Central memory CD8-positive, alpha-beta T cell (primary cell): Measurements from ENCODE around the gene GXYLT2.

Experiments
- ATAC-seq: fragments of 150-1000 bp; cut with Tn5 transposase; replicated peaks from 2 replicates; pipeline ENCODE4 v1.10.0; 2022; ENCODE audit warnings: mild to moderate bottlenecking, moderate FRiP score, moderate number of reproducible peaks; ENCODE audit not compliant: poor library complexity, severe bottlenecking; ENCODE audit errors: extremely low read depth
- DNase-seq, 2 donors: peaks; one replicate each; pipeline ENCODE4 v3.0.0; 2021; ENCODE audit warnings: low spot score in 2 of 2
- H3K27ac Mint-ChIP-seq: one replicate; pipeline ENCODE4 v1.8.0; 2022; ENCODE audit warnings: low read depth, mild to moderate bottlenecking, moderate library complexity, mixed read lengths
- H3K27me3 Mint-ChIP-seq: one replicate; pipeline ENCODE4 v1.8.0; 2022; ENCODE audit warnings: mixed read lengths
- H3K36me3 Mint-ChIP-seq: one replicate; pipeline ENCODE4 v1.8.0; 2022; ENCODE audit warnings: mild to moderate bottlenecking, moderate library complexity, mixed read lengths; ENCODE audit not compliant: insufficient read depth
- H3K4me1 Mint-ChIP-seq: one replicate; pipeline ENCODE4 v1.8.0; 2022; ENCODE audit warnings: mixed read lengths
- H3K4me3 Mint-ChIP-seq: one replicate; pipeline ENCODE4 v1.8.0; 2022; ENCODE audit warnings: mild to moderate bottlenecking, moderate library complexity, mixed read lengths
- H3K9me3 Mint-ChIP-seq: one replicate; pipeline ENCODE4 v1.8.0; 2022; ENCODE audit warnings: mixed read lengths

Gene GXYLT2

DNA sequence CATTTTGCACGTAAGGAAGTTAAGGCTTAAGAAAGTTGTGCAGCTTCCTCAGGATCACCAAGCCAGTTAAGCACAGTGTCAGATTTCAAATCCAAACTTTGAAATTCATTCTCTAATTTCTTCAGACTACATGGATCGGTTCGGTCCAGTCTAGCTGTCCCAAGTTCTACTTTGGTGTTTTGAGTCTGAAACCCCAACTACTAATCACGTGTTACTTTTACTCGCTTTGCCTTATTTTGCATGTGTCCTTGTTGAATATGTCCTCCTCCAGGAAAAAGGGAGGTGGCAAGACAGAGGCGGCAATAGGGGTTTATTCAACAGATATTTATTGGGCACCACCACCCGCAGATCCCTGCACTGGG, 522 bp upstream of the GXYLT2 start:
- Mint-ChIP-seq H3K27ac (no peak overlapping the region), H3K4me3 (peak overlapping the region; percentile 69), H3K4me1 (peaks cover 7% of the 10 kb centered on the region), H3K36me3 (no peaks in the 10 kb centered on the region), H3K27me3 (peaks cover 83% of the 10 kb centered on the region), H3K9me3 (no peaks in the 10 kb centered on the region)
- ATAC-seq, result no peak
- no peak for DNase-seq

DNA sequence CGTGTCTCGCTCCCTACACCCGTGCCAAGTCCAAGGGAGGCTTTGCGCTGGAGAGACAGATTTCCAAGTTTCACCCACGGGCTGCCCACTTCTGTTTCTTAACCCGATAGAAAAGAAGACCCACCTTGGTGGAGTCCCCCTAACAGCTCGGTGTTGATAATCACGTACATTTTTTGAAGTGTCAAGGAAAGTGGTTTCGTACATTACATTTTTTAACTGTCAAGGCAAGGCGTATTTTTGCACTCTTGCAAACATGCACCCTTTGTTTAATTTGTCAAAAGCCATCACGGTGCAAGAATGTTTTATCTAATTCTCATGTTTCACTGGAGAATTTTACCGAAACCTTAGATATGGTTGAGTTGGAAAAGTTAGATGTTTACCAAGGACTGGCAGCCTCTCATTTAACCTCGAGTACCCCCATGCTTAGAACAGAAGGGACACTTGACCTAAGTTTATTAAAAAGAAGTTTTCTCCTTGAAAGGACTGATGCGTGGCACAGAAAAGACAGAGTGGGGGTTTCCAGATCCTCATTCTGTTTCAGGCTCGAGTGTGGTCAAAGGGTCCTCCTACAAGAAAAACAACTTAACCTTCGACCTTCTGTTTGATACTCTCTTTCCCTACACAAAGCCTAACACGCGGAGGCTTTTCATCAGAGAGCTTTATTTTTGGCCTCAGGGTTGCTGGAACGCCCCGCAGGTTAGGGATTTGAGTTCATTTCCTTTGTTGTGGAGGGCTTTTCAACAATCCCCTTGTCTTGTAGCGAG, 882 bp downstream of the GXYLT2 start:
- no peak for DNase-seq
- Mint-ChIP-seq H3K4me3 (no peak overlapping the region), H3K27ac (no peak overlapping the region), H3K36me3 (no peaks in the 10 kb centered on the region), H3K9me3 (no peaks in the 10 kb centered on the region), H3K27me3 (peaks cover 92% of the 10 kb centered on the region), H3K4me1 (peaks cover 7% of the 10 kb centered on the region)
- ATAC-seq, result peak; percentile 29

DNA sequence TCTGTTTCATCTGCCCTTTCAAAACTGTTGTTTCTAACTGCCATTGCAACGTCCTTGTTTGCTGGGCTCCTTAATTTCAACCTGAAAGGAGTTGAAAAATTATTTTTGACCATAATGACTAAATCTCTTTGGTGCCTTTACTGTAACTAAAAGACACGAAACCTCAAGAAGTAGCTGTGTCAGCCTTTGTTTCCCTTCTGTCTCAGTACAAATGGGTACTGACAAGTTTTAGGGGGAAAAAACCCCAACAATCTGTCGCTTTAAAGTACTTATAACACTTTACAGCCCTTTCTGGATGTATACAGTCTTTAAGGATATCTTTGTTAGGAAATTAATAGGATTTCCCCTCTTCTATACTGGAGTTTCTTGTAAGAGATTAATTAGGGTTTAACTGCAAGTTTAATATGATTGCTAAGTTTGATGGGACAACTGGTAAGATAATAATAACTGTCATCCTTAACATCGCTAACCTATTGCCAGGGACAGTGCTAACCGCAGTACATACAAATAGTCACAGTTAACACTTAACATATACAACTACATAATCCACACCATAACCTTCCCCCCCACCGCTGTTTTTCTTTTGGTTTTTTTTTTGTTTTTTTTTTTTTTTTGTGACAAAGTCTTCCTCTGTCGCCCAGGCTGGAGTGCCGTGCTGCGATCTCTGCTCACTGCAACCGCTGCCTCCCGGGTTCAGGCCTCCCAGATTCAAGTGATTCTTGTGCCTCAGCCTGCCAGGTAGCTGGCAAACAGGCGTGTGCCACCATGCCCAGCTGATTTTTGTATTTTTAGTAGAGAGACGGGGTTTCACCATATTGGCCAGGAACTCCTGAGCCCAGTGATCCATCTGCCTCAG, 1.7 kb downstream of the GXYLT2 start:
- no peaks in the 10 kb centered on the region for H3K36me3 Mint-ChIP-seq
- H3K27ac Mint-ChIP-seq, result no peak overlapping the region
- peaks cover 7% of the 10 kb centered on the region for H3K4me1 Mint-ChIP-seq
- H3K27me3 Mint-ChIP-seq, result peaks cover 89% of the 10 kb centered on the region
- no peak overlapping the region for H3K4me3 Mint-ChIP-seq
- no peak for ATAC-seq
- H3K9me3 Mint-ChIP-seq, result no peaks in the 10 kb centered on the region
- no peak for DNase-seq

DNA sequence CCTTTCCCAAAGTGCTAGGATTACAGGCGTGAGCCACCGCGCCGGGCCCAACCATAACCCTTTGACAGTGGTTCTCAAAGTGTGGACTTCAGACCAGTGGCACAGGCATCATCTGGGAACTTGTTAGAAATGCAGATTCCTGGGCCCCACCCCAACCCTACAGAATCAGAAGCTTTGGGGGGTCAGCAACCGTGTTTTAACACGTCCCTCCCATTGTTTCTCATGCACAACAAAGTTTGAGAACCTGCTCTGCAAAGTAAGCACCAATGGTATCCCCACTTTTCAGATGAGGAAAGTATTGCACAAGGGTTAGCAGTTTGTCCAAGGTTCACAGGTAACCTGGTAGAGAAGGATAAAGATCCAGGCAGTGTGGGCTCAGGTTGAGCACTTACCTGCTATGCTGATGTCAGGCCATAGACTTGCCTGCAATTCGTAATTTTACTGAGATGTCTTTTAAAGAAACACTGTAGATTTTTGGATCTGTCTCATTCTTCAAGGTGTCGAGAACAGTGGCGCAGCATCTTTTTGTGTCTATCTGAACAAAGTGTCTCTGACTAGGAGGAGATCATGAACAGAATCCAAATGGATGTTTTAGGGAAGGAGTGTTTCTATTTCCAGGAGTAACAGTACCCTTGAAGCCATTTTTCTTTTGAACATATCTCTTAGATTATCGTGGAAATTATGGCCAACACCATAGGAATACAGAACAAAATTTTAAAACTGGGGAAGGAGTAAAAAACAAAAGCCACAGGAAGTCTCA, 2.5 kb downstream of the GXYLT2 start:
- no peak for DNase-seq
- Mint-ChIP-seq H3K36me3 (no peaks in the 10 kb centered on the region), H3K27me3 (peaks cover 88% of the 10 kb centered on the region), H3K4me1 (peaks cover 7% of the 10 kb centered on the region), H3K27ac (no peak overlapping the region), H3K9me3 (no peaks in the 10 kb centered on the region), H3K4me3 (no peak overlapping the region)
- no peak for ATAC-seq

DNA sequence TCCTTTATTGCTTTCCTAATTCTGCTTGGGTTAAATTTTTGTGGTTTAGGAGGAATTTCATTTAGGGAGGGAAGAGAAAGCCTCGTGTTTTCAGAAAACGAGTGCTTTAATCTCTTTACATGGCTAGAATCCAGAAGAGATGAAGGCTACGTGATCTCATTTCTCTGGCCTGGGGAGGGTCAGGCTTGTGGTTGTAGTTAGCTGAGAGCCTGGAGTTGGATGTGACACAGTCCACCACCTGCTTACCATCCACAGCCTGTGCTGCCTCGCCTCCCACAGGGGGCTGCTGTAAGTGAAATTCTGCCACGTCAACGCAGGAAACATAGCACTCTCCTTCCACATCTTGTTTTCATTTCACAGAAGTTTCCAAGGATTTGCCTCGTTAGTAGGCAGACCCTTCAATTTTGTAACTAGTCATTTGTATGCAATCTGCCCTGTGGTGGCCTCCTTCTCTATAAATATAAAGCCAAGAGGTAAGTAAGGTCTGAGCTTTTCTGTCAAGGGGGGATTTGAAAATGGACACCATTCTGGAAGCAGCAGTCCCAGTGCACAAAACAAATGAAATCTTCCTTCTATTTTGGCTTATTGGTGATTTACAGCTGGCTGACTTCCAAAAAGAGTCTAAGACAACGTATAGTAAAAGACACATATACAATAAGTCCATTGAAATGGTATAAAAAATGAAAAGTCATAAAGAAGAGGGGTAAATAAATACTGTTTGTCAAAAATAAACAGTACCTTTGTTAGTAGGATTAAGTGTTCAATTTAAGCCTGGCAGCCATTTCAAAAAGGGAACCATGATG, 3.4 kb downstream of the GXYLT2 start:
- Mint-ChIP-seq H3K4me1 (peaks cover 7% of the 10 kb centered on the region), H3K4me3 (no peak overlapping the region), H3K9me3 (no peaks in the 10 kb centered on the region), H3K27ac (no peak overlapping the region), H3K27me3 (peaks cover 86% of the 10 kb centered on the region), H3K36me3 (no peaks in the 10 kb centered on the region)
- DNase-seq, result no peak
- no peak for ATAC-seq

DNA sequence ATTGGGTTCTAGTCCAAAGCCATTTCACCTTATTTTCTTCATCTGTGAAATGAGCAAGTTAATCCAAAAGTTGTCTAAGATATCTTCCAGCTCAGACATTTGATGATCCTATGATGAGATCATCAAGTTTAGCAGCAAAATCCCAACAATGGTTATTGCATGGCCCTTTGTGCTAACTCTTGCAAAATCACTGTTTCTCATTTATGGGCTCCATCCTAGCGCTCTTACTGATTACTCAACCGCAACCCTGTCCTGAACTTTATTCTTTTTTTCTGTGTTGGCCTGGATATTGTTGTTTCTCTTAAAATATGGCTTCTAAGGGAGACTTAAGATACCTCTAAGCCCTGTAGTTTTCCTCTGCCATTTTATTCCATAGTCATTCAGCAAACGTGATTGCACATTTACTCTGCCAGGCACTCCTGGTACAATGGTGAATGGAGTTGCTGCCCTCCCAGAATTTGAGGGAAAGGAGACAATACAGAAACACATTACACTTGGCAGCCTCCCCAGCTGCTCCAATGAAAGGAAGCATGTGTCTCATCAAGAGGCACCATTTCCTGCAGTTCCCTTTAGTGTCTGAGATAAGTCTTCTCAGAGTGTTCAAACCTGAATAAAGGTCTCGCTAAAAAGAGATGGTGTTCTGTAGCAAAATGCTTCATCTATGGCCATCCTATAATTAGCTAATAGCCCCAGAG, 4.4 kb downstream of the GXYLT2 start:
- Mint-ChIP-seq H3K36me3 (no peaks in the 10 kb centered on the region), H3K27ac (no peak overlapping the region), H3K4me3 (no peak overlapping the region), H3K9me3 (no peaks in the 10 kb centered on the region), H3K4me1 (peaks cover 7% of the 10 kb centered on the region), H3K27me3 (peaks cover 83% of the 10 kb centered on the region)
- DNase-seq, result no peak
- no peak for ATAC-seq

DNA sequence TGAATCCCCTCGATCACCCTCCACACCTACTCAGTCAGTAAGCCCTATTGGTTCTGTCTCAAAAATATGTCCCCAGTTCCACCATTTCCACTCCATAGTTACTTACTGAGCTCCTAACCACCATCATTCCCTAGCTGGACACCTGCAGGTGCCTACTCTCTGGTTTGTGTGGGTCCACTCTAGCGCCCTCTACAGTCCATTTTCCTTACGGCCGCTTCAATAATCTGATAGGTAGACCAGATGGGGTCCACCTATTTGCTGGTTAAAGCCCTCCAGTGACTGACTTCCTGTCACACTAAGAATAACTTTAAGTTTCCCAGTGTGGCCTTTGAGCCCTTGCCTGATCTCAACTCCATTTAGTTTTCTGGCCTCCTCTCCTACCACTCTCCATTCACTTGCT, 5.0 kb downstream of the GXYLT2 start:
- DNase-seq, result no peak
- Mint-ChIP-seq H3K9me3 (no peaks in the 10 kb centered on the region), H3K27me3 (peaks cover 80% of the 10 kb centered on the region), H3K4me3 (no peak overlapping the region), H3K36me3 (no peaks in the 10 kb centered on the region), H3K4me1 (peaks cover under 1% of the 10 kb centered on the region), H3K27ac (no peak overlapping the region)
- ATAC-seq, result no peak

DNA sequence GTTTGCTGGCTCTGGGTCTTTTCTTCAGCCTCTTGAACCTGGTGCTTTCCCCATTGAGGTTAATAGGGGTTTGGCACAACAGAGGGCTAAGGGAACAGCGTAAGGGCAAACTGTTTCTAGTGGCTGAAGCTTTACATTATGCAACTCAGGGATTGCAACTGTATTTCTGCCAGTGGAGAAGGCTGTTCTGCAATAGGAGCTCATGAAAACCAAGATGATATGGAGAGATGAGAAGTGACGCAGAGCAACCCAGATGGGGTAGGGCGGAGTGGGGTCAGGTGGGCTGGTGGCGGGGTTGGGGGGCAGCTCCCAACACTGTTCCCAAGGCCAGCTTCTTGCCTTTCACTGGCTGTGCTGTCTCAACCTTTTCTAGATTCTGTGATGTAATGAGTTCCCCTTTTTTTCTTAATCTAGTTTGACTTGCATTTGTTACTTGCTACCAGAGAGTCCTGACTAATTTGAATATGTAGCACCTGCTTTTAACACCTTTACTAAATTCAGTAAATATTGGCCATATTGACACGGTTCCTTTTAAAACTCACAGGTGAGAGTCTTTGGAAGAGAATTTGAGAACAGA, 7.2 kb downstream of the GXYLT2 start:
- Mint-ChIP-seq H3K36me3 (no peaks in the 10 kb centered on the region), H3K4me1 (no peaks in the 10 kb centered on the region), H3K27ac (no peak overlapping the region), H3K4me3 (no peak overlapping the region), H3K27me3 (peaks cover 66% of the 10 kb centered on the region), H3K9me3 (no peaks in the 10 kb centered on the region)
- DNase-seq (no peak), ATAC-seq (no peak)

DNA sequence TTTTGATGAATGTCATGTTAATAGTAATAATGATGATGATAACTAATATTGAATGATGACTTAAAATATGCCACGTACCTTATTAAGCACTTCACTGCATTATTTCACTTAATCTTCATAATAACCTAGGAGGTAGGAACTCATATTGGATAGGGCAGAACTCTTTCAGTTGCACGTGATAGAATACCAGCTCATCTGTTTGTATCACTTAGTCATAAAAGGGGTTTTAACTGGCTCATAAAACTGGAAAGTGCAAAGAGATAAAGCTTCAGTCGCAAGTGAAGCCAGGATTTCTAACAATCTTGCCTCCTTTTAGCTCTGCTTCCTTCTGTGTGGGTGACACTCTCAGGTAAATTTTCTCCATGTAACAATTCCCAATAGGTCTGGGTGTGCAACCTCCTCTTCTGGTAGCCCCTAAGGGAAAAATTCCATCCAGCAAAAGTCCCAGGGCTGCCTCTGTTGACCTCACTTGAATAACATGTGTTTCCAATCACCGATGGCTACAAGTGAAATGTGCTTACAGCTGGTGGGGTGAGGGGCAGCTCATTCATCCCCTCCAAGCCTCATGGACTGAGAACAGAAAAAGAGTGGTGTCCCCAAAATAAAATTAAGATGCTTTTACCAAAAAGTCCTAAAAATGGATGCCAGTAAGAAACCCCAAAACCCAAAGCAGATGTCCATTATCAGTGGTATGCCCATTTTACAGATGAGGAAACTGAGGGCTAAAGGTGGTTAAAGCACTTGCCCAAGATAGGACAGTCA, 9.3 kb downstream of the GXYLT2 start:
- no peak for DNase-seq
- Mint-ChIP-seq H3K27me3 (peaks cover 53% of the 10 kb centered on the region), H3K27ac (no peak overlapping the region), H3K36me3 (no peaks in the 10 kb centered on the region), H3K4me3 (no peak overlapping the region), H3K9me3 (no peaks in the 10 kb centered on the region), H3K4me1 (no peaks in the 10 kb centered on the region)
- no peak for ATAC-seq

DNA sequence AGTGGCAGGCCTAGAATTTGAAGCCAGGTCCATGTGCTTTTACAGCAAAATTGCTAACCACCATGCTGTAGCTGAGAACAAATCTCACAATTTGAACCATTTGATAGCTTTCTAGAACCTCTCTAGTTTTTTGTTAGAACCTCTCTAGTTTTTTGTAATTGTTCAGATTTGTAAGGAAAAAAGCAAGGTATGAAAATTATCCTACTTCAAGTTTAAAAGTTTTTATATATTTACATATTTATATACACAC, 9.8 kb downstream of the GXYLT2 start:
- Mint-ChIP-seq H3K4me3 (no peak overlapping the region), H3K27me3 (peaks cover 49% of the 10 kb centered on the region), H3K4me1 (no peaks in the 10 kb centered on the region), H3K9me3 (no peaks in the 10 kb centered on the region), H3K27ac (no peak overlapping the region), H3K36me3 (no peaks in the 10 kb centered on the region)
- ATAC-seq (no peak), DNase-seq (no peak)

DNA sequence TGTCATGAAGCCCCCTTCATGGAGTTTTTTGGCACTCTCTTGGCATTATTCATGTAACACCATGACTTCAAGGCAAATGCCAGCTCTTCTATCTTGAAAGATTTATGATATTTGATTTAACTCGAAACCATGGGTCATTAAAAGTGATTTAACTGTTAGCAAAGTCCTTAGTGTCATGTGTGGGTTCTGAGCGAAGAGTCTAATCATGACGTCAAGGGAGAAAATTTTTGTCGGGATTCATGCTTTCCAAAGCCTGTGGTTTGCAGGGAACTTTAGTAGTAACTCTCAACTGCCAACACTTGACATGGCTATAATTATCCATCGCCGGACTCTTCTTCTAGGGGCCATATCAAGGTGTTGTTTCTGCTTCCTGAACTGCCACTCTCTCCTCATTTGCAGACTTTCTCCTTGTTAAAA, 11.5 kb downstream of the GXYLT2 start:
- no peaks in the 10 kb centered on the region for H3K4me1 Mint-ChIP-seq
- H3K9me3 Mint-ChIP-seq, result no peaks in the 10 kb centered on the region
- no peak for ATAC-seq
- H3K27ac Mint-ChIP-seq, result no peak overlapping the region
- H3K36me3 Mint-ChIP-seq, result no peaks in the 10 kb centered on the region
- no peak overlapping the region for H3K4me3 Mint-ChIP-seq
- no peak for DNase-seq
- H3K27me3 Mint-ChIP-seq, result peaks cover 33% of the 10 kb centered on the region
